Measurements from ENCODE around the gene GRAMD1B.

- TF ChIP-seq POLR2A (IDR thresholded peaks at IDR 0.05; ENCODE audit: low read length) = no peak
- TF ChIP-seq GATA1 (IDR thresholded peaks at IDR 0.05; ENCODE audit: low read depth, low read length) = no peak
Observed at GRCh38 chr11:123434911-123435310, 4.8 kb downstream of the GRAMD1B start.

All from erythroblast (primary cell).